Heart left ventricle (tissue), 13 donors: ENCODE measurements around the gene POLR2A.

ENCODE experiments used
- POLR2A ChIP-seq, 2 donors: fragments of 450-650 bp; IDR thresholded peaks; one replicate each; pipeline ENCODE4 v1.6.1; 2017; ENCODE audit warnings: antibody characterized with exemption in 2 of 2, mild to moderate bottlenecking in 2 of 2, moderate library complexity in 2 of 2
- TF ChIP-seq, protein P1 (sequence below), 12 donors: fragments of 200-600 bp; sonication (generic) in 4 of 12; IDR thresholded peaks; one replicate each; pipeline versions ENCODE4 v1.5.0 to v1.8.0; 2018 to 2022; ENCODE audit warnings: antibody characterized with exemption in 12 of 12, mild to moderate bottlenecking in 5 of 12
- donor health status: ischemic (EF 13 %, LVEDD 7.1; RV severe dilation, severe dysfunction).
- donor health status: DM: no; HTN: yes; CAD: no.
- donor health status: DM: no; HTN: no; CAD: no.
- donor health status: ischemic (EF 25% LVEDD 6.9; RV normal size, moderate dysfunction).
- donor health status: ischemic (EF 25% LVEDD 5.7; RV mildly dilated, moderate dysfunction).
- donor health status: ischemic (EF 35%, LVEDD 5.7; RV mildly dilated, moderate dysfunction).
- donor health status: nonischemic (EF 11% LVEDD 7.7; RV severe dilation, severe dysfunction).
- donor health status: DM: yes; HTN: yes; CAD: no.
- donor health status: PGD.
- donor health status: ischemic (EF 29% LVEDD 5.4; RV normal size, mild dysfunction).
- donor health status: nonischemic (EF 23%, LVEDD 6.1; RV moderate dilation, normal function).

DNA sequence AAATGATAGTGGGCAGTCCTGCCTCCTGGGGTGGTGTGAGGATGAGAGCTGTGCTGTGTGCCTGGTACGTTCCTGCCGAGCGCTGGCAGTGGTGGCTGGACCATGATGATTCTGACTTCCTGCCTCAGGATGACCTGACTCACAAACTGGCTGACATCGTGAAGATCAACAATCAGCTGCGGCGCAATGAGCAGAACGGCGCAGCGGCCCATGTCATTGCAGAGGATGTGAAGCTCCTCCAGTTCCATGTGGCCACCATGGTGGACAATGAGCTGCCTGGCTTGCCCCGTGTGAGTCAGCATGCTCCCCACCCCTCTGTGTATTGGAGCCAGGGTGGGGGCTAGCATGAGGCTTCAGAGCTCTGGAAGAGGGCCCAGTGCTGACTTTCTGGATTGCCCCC lies 13.1 kb downstream of the POLR2A start:
- no peak for TF ChIP-seq POLR2A (IDR thresholded peaks at IDR 0.05)
- TF ChIP-seq, protein P1, sequence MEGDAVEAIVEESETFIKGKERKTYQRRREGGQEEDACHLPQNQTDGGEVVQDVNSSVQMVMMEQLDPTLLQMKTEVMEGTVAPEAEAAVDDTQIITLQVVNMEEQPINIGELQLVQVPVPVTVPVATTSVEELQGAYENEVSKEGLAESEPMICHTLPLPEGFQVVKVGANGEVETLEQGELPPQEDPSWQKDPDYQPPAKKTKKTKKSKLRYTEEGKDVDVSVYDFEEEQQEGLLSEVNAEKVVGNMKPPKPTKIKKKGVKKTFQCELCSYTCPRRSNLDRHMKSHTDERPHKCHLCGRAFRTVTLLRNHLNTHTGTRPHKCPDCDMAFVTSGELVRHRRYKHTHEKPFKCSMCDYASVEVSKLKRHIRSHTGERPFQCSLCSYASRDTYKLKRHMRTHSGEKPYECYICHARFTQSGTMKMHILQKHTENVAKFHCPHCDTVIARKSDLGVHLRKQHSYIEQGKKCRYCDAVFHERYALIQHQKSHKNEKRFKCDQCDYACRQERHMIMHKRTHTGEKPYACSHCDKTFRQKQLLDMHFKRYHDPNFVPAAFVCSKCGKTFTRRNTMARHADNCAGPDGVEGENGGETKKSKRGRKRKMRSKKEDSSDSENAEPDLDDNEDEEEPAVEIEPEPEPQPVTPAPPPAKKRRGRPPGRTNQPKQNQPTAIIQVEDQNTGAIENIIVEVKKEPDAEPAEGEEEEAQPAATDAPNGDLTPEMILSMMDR (IDR thresholded peaks at IDR 0.05) = no peak
